Esophagus squamous epithelium (tissue), 4 donors: ENCODE data around the gene TMEM119.

Experiments
- CTCF ChIP-seq, 6 experiments: fragments of 450-650 bp in 4 of 6; fragments of 200-600 bp in 2 of 6; sonication (generic) in 2 of 6; IDR thresholded peaks; one replicate each; pipeline ENCODE4 v1.5.1; 2016 to 2019; ENCODE audit warnings: antibody characterized with exemption in 6 of 6, mild to moderate bottlenecking in 4 of 6, moderate library complexity in 4 of 6
- POLR2A ChIP-seq, 4 donors: fragments of 450-650 bp; IDR thresholded peaks; one replicate each; pipeline ENCODE4 v1.6.1; 2017; ENCODE audit warnings: antibody characterized with exemption in 4 of 4, mild to moderate bottlenecking in 4 of 4, moderate library complexity in 3 of 4

- no peak for TF ChIP-seq POLR2A (IDR thresholded peaks at IDR 0.05)
- no peak for TF ChIP-seq CTCF (IDR thresholded peaks at IDR 0.05)
Observed at GRCh38 chr12:108589028-108589839, 8.7 kb downstream of the TMEM119 start.
